Activated naive CD4-positive, alpha-beta T cell treated with anti-CD3 and anti-CD28 coated beads, Interleukin-2, amount 10 ng/mL, durations not matched to agents 7 days and 5 days (primary cell): ENCODE data around the gene KCNC1.

Experiments
- CTCF ChIA-PET: fragments of 350-600 bp; sonication (Branson Sonifier 250); formaldehyde crosslinking; loops from one replicate; lab custom pipeline; 2021; ENCODE audit warnings: antibody characterized with exemption; lab: Charles Lee
- DNase-seq: peaks from one replicate; pipeline ENCODE4 v3.0.0-alpha.2; 2020
- H3K27ac Mint-ChIP-seq: one replicate; pipeline ENCODE4 v1.8.0; 2021; ENCODE audit warnings: mild to moderate bottlenecking, moderate library complexity, mixed read lengths
- H3K27me3 Mint-ChIP-seq: one replicate; pipeline ENCODE4 v1.8.0; 2021; ENCODE audit warnings: mild to moderate bottlenecking, mixed read lengths
- H3K36me3 Mint-ChIP-seq: one replicate; pipeline ENCODE4 v1.8.0; 2021; ENCODE audit warnings: mixed read lengths
- H3K4me1 Mint-ChIP-seq: one replicate; pipeline ENCODE4 v1.8.0; 2021; ENCODE audit warnings: mixed read lengths
- H3K4me3 Mint-ChIP-seq: one replicate; pipeline ENCODE4 v1.8.0; 2021; ENCODE audit warnings: mild to moderate bottlenecking, moderate library complexity, mixed read lengths
- H3K9me3 Mint-ChIP-seq: one replicate; pipeline ENCODE4 v1.8.0; 2021; ENCODE audit warnings: mixed read lengths

KCNC1 gene

DNA sequence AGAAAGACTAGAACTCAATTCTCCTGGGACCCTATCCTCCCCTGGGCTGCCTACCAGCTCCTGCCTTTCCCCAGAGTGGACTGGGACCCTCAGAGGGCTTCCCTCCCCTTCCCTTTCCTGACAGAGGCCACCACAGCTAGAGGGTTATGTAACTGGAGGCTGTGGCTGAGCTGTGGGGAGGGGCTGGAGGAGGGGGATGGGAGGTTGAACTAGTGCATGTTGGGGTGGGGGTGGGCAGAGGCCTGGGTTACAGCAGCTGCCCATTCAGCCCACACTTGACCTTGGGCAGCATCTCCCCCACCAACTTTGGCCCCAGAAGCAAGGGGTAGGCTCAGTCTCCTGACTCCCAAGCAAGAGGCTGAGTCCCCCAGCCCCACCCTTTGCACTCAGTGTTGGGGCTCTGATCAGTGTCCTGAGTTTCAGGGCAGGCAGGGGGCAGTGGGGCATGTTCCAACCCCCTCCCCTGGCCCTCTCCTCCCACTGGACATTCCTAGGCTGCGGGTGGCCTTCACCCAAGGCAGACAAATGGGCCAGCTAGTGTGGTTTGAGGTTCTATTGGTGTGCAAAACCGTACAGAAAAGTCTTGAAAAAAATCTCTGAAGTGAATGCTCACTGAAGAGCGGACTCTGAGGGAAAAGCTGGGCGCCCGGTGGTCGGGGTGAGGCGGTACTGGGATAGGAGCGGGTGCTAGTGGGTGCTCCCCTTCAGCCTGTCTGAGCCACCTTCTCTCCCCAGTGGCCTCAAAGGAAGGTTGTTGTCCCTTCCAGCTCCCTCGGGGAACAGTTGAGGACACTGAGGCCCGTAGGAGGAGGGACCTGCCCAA, 3.8 kb downstream of the KCNC1 start:
- peak; percentile 14 for DNase-seq
- Mint-ChIP-seq H3K9me3 (no peaks in the 10 kb centered on the region), H3K36me3 (no peaks in the 10 kb centered on the region), H3K27me3 (peaks cover 27% of the 10 kb centered on the region), H3K4me1 (peaks cover 10% of the 10 kb centered on the region), H3K27ac (no peak overlapping the region), H3K4me3 (no peak overlapping the region)
- CTCF ChIA-PET: interaction anchor here (1.3 kb wide), 1 partner anchor 23 kb away, joined by 3 read pairs; no protein-coding TSS in a partner anchor

DNA sequence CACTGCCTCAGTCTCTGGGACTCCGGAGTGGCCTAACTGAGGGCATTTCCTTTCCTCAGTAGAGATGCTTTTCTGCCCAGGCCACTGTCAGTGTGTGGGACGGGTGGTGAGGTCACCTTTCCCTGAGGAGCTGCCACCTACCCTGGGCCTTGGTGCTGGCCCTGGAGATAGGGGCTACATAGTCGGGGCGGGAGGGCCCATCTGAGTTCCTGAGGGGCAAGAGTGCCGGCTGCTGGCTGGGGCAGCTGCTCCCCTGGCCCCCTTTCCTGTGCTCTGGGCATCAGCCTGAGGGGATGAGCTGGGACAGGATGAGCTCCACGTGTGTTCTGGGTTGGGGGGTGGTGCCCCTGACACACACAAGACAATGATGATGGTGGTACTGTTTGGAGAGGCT, 5.4 kb downstream of the KCNC1 start:
- Mint-ChIP-seq H3K27ac (no peak overlapping the region), H3K4me3 (no peak overlapping the region), H3K9me3 (no peaks in the 10 kb centered on the region), H3K4me1 (peaks cover 2% of the 10 kb centered on the region), H3K27me3 (peaks cover 16% of the 10 kb centered on the region), H3K36me3 (no peaks in the 10 kb centered on the region)
- peak; percentile 18 for DNase-seq
- CTCF ChIA-PET: interaction anchor here (0.5 kb wide), 1 partner anchor 58 kb away, joined by 3 read pairs; no protein-coding TSS in a partner anchor

DNA sequence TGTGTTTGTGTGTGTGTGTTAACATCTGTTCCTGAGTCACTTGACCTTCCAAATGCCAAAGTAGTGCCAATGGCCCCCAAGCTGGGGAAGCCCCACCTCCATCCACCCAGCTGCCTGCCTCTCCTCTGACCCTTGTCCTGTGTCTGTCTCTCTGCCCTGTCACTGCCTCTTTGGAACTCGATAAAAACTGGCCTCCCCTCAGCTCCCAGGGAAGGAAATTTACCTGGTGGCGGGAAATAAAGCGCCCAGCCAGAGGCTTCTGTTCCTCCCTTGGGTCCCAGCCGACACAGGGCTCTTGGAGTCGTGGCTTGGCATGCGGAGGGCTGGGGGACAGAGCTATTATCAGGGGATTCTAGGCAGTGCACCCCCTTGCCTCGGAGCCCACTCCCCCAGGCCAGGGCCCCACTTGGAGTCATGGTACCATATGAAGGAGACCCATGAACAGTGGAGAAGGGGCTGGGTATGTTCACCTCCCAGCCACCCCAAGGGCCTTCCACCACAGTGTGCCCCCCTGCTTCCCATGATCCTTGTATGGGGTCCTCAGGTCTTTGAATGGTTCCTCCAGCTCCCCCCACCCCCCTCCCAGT, 6.2 kb downstream of the KCNC1 start:
- CTCF ChIA-PET: interaction anchor here (1.7 kb wide), 1 partner anchor 10 kb away, joined by 8 read pairs; no protein-coding TSS in a partner anchor
- H3K9me3 Mint-ChIP-seq: no peaks in the 10 kb centered on the region
- no peaks in the 10 kb centered on the region for H3K36me3 Mint-ChIP-seq
- peaks cover 16% of the 10 kb centered on the region for H3K27me3 Mint-ChIP-seq
- H3K4me1 Mint-ChIP-seq: peaks cover 2% of the 10 kb centered on the region
- no peak overlapping the region for H3K4me3 Mint-ChIP-seq
- H3K27ac Mint-ChIP-seq: no peak overlapping the region
- DNase-seq: peak; percentile 1

DNA sequence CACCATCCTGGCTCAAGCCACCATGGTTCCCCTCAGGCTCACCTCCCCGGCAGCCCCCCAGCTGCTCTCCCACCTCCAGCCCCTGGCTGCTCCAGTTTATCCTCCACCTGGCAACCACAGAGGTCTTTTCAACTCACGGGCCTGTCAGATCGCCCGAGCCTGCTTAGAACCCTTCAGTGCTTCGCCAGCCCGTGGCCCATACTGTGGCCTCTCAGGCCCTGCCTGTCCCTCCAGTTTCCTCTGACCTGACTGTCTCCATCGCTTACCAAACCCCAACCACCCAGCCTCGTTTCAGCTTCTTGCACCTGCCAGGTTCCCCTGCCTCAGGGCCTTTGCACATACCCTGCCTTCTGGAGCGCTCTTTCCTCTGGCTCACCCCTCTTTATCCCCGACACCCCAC, 6.9 kb downstream of the KCNC1 start:
- peaks cover 16% of the 10 kb centered on the region for H3K27me3 Mint-ChIP-seq
- H3K27ac Mint-ChIP-seq: no peak overlapping the region

DNA sequence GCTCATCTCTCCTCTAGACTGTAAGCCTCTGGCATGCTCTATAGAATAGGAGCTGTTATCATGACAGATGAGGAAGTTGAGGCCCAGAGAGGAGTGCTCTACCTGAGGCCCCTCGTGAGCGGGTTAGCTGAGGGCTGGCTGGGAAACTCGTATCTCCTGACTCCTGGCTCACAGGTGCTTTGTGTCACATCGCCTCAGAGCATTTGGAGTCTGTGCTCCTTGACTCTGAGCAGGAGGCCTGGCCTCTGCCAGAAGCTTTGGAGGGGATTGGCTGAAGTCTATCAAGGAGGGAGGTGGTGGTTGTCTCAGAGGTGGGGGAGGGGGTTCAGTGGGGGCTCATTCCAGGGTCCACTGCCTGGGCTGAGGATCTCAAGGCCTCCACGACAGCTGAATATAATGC, 7.4 kb downstream of the KCNC1 start:
- Mint-ChIP-seq H3K36me3 (no peaks in the 10 kb centered on the region), H3K9me3 (no peaks in the 10 kb centered on the region), H3K27ac (no peak overlapping the region), H3K4me1 (no peaks in the 10 kb centered on the region), H3K4me3 (no peak overlapping the region), H3K27me3 (peaks cover 16% of the 10 kb centered on the region)
- CTCF ChIA-PET: interaction anchor here (1.4 to 2.6 kb wide), 3 partner anchors 9 to 11 kb away, joined by 3 to 8 read pairs (median 8); no protein-coding TSS in a partner anchor
- DNase-seq: no peak

More for the DNA sequence above, 6.9 kb downstream of the KCNC1 start:
- H3K4me3 Mint-ChIP-seq: no peak overlapping the region
- CTCF ChIA-PET: interaction anchor here (1.4 to 1.7 kb wide), 2 partner anchors 9 to 10 kb away, joined by 3 to 8 read pairs; no protein-coding TSS in a partner anchor
- no peaks in the 10 kb centered on the region for H3K4me1 Mint-ChIP-seq
- no peaks in the 10 kb centered on the region for H3K36me3 Mint-ChIP-seq
- no peak for DNase-seq
- H3K9me3 Mint-ChIP-seq: no peaks in the 10 kb centered on the region

DNA sequence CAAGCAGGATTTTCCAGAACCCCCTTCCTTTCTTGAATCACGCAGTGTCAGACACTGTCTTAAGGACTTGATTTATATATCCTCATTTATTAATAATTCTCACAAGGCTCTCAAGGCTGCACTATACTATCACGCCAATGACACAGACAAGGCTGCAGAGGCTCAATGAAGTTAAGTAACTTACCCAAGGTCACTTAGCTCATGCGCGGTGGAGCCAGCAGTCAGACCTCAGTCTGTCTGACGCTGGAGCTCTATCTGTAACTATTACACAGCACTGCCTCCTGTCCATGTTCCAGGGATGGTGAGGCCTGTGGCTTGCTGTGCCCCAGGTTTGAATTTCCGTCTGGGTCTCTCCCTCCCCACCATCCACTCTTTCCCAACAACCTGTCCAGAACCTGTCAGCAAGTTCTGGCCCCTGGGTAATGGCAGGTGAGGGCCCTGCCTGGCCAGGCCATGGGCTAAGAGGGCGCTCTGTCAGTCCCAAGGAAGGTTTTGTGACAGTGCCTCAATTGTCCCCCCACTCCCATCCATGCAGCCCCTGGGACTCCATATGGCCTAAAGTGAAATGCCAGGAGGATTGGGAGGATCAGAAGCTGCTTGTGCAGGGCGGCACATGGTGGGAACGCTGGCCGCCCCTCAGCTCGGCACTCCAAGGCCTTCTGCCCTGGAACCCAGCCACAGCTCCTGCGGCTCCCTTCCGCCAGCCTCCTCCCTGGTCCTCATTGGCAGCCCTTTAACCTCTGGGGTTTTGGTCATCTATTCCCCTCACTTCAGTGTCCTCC, 8.6 kb downstream of the KCNC1 start:
- H3K9me3 Mint-ChIP-seq: no peaks in the 10 kb centered on the region
- H3K27ac Mint-ChIP-seq: no peak overlapping the region
- CTCF ChIA-PET: interaction anchor here (2.6 kb wide), 1 partner anchor 12 kb away, joined by 8 read pairs; no protein-coding TSS in a partner anchor
- peak; percentile 1 for DNase-seq
- H3K4me1 Mint-ChIP-seq: no peaks in the 10 kb centered on the region
- H3K27me3 Mint-ChIP-seq: peaks cover 16% of the 10 kb centered on the region
- no peaks in the 10 kb centered on the region for H3K36me3 Mint-ChIP-seq
- H3K4me3 Mint-ChIP-seq: no peak overlapping the region

DNA sequence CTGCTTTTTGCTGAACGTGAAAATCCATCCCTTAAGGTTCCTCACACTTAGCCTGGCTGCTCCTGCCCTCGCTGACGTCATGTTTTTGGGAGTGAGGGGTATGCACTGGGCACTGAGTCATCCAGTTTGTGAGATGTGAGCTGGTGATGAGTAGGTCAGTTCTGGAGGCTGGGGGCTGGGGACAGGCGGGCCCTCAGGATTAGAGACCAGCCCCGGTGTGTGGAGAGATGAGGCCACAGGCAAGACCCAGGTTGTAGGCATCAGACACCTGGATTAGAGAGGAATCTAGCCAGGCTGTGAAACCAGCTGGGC, 9.2 kb downstream of the KCNC1 start:
- CTCF ChIA-PET: interaction anchor here (2.6 kb wide), 1 partner anchor 13 kb away, joined by 8 read pairs; no protein-coding TSS in a partner anchor
- H3K9me3 Mint-ChIP-seq: no peaks in the 10 kb centered on the region
- H3K4me3 Mint-ChIP-seq: no peak overlapping the region
- DNase-seq: peak; percentile 9
- no peaks in the 10 kb centered on the region for H3K4me1 Mint-ChIP-seq
- peaks cover 16% of the 10 kb centered on the region for H3K27me3 Mint-ChIP-seq
- H3K27ac Mint-ChIP-seq: no peak overlapping the region
- no peaks in the 10 kb centered on the region for H3K36me3 Mint-ChIP-seq

DNA sequence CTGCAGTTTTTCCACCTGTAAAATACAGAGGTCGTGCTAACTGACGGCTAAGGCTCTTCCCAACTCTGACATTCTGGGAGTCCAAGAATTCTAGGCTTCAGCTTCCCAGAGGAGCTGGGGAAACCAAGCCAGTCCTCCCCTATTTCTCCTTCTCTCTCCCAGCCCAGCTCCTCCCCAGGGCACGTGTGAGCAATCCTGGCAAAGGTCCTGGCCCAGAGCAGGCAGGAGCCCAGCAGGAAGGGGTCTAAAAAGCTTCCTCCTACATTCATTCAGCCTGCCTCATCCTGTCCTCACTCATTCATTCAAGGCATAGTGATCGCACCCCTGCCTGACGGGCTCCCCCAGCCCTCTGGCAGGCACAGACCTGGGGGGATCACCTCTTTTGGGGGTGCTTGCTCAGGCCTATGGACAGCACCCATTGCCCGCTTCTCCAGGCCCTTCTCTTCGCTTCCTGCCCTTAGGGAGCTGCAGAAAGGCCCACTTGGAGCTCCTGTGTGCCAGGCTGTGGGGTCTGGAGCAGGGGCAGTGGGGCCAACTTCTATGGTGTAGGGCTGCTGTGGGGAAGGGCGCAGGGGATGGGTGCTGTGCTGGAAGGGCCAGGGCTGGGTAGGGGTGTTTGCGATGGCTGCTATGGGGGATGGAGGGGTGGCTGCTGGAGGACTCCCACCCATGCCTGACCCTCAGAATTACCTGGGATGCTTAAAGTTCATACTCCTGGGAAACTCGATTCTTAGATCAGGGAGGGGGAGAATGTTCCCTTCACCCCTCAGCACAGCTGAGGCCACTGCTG, 9.8 kb downstream of the KCNC1 start:
- Mint-ChIP-seq H3K4me3 (no peak overlapping the region), H3K27me3 (peaks cover 16% of the 10 kb centered on the region), H3K36me3 (no peaks in the 10 kb centered on the region), H3K9me3 (no peaks in the 10 kb centered on the region), H3K27ac (no peak overlapping the region), H3K4me1 (no peaks in the 10 kb centered on the region)
- CTCF ChIA-PET: interaction anchor here (2.6 kb wide), 1 partner anchor 14 kb away, joined by 8 read pairs; no protein-coding TSS in a partner anchor
- peak; percentile 8 for DNase-seq

DNA sequence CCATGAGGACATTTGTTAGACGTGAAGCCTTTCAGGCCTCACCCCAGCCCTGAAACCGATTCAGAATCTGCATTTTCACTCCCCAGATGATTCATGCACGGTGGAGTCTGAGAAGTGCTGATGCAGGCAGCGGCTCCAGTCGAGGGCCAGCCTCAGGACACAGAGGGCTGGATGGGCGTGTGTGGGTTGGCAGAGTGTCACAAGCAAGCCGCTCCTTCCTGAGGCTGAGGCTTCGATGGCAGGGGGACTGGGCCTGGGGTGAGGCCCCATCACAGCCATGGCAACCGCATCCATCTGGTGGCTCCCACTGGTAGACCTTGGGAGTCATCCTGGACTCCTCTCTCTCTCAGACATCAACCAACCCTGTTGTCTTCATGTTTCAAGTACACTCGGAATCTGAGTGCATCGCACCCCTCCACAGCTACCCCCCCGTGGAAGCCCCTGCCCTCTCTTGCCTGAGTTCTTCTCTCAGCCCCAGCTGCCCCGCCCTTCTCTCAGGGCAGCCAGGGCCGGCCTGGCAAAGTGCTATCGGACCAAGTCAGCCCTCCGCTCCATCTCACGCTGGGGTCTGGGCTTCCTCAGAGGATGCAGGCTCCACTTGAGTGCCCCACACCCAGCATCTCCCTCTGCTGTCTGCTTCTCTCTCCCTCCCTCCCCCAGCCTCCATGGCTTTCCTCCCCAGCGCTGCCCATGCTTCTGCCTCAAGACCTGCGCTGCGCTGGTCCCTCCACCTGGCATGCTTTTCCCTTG, 10.6 kb downstream of the KCNC1 start:
- H3K36me3 Mint-ChIP-seq: no peaks in the 10 kb centered on the region
- no peak for DNase-seq
- CTCF ChIA-PET: no interaction called here
- H3K4me3 Mint-ChIP-seq: no peak overlapping the region
- no peaks in the 10 kb centered on the region for H3K4me1 Mint-ChIP-seq
- no peaks in the 10 kb centered on the region for H3K9me3 Mint-ChIP-seq
- no peak overlapping the region for H3K27ac Mint-ChIP-seq
- peaks cover 16% of the 10 kb centered on the region for H3K27me3 Mint-ChIP-seq

DNA sequence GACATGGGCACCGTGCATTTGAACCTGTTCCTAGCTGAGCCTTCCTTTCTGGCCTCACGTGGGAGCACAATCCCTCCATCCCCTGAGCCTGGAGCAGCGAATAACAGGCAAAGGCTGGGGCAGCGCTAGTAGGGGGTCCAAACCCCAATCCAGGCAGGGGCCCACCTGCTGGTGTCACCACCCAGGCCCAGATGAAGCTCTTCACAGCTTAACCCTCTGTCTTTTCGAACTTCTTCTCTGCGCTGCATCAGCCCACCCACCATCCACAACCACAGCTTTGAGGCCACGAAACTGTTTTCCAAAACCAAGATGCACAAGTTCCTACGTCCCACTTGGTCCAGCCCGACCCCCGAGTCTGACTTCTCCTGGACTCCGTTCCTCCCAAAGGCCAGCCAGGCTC, 11.5 kb downstream of the KCNC1 start:
- H3K4me1 Mint-ChIP-seq: no peaks in the 10 kb centered on the region
- H3K9me3 Mint-ChIP-seq: no peaks in the 10 kb centered on the region

DNA sequence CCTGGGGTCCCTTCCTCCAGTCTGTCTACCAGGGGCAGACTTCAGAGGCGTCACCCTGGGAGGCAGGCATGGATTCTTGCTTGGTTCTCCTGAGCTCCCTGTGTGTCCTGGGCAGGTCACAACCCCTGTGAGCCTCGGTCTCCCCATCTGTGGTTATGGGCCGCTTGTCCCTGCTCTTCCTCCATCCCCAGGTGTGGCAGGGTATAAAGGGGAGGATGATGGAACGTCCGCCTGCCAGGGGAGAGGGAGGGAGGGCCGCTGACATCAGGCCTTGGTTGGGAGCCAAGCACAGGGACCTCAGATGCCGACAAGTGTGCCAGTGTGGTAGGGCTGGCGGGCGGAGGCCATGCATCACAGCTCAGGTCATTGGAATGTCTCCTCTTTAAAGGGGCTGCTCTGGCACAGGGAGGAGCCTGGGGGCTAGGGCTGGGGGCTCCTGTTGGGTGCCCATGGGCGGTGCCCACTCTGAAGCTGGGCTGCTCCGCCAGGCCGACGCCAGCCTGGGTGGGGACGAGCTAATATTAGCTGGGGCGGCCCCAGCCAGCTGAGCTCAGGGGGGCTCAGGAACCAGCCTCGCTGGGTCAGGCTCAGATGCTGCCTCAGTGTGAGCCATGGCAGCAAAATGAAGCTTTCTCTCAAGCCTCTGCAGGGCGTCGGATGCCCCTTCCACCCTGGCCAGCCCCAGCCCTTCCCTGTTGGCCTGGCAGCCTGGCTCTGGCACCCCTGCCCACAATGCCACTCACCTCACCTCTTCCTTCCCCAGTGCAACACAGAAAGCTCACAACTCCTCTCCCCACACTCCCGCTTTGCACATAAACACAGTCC, 12.8 kb downstream of the KCNC1 start:
- CTCF ChIA-PET: no interaction called here
- H3K4me3 Mint-ChIP-seq: no peak overlapping the region
- H3K27ac Mint-ChIP-seq: no peak overlapping the region
- H3K4me1 Mint-ChIP-seq: no peaks in the 10 kb centered on the region
- no peaks in the 10 kb centered on the region for H3K36me3 Mint-ChIP-seq
- DNase-seq: no peak
- H3K27me3 Mint-ChIP-seq: peaks cover 10% of the 10 kb centered on the region
- no peaks in the 10 kb centered on the region for H3K9me3 Mint-ChIP-seq

More for the DNA sequence above, 11.5 kb downstream of the KCNC1 start:
- CTCF ChIA-PET: interaction anchor here (1.1 kb wide), 1 partner anchor 15 kb away, joined by 5 read pairs; no protein-coding TSS in a partner anchor
- Mint-ChIP-seq H3K27me3 (peaks cover 16% of the 10 kb centered on the region), H3K4me3 (no peak overlapping the region), H3K27ac (no peak overlapping the region), H3K36me3 (no peaks in the 10 kb centered on the region)
- DNase-seq: no peak

DNA sequence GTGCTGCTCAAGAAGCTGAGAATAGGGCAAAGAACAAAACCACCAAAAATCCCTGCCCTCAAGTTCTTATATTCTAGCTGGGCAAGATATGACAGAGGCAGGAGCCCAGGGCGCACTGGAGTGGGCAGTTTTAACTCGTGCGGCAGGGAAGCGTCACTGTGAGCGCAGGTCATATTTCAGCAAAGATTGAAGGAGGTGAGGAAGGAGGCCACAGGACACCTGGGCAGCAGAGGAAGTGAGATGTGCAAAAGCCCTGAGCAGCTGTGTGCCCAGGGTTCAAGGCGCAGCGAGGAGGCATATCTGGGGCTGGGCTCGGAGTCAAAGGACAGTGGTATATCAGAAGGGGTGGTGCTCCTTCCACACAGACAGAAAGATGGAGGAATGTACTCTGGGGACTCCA, 13.5 kb downstream of the KCNC1 start:
- CTCF ChIA-PET: no interaction called here
- Mint-ChIP-seq H3K27ac (no peak overlapping the region), H3K9me3 (no peaks in the 10 kb centered on the region), H3K27me3 (peaks cover 4% of the 10 kb centered on the region), H3K4me3 (no peak overlapping the region), H3K36me3 (no peaks in the 10 kb centered on the region), H3K4me1 (no peaks in the 10 kb centered on the region)
- no peak for DNase-seq
